Erythroblast (primary cell): ENCODE results near the gene HID1.

Experiments
- GATA1 ChIP-seq: IDR thresholded peaks from 2 replicates; pipeline ENCODE4 v1.6.1; 2011; ENCODE audit warnings: low read depth, mild to moderate bottlenecking, control low read depth, low read length, moderate library complexity
- POLR2A ChIP-seq: IDR thresholded peaks from 2 replicates; pipeline ENCODE4 v1.6.1; 2011; ENCODE audit warnings: mild to moderate bottlenecking, low read length

DNA sequence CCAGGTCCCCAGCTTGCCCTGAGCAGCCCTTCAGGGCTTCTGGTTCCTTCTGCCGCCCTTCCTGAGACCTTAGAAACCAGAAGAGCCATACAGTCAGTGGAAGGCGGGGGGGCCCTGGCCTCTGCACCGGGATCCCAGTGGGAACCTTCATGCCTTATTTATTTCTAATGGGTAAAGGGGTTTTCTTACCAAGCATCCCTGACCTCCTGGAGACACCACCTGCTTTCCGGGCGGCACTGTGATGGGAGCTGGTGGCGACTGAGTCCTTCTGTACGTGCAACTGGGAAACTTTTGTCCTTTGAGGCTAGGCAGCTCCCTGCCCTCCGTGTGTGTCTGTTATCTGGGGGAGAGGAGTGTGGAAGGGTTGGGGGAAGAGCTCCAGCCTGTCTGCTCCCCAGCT, 32.7 kb upstream of the HID1 start:
- TF ChIP-seq POLR2A (no peak), GATA1 (no peak)
